ENCODE data around the gene LSS. TPM values are rescaled to one million over a fixed set of nuclear protein-coding genes. Genes with fewer than 3 reads are reported as not detected.

Gene LSS
- total and polyA plus RNA-seq, 4 donors = 9.3 to 85.2 (median 56.1) TPM

DNA sequence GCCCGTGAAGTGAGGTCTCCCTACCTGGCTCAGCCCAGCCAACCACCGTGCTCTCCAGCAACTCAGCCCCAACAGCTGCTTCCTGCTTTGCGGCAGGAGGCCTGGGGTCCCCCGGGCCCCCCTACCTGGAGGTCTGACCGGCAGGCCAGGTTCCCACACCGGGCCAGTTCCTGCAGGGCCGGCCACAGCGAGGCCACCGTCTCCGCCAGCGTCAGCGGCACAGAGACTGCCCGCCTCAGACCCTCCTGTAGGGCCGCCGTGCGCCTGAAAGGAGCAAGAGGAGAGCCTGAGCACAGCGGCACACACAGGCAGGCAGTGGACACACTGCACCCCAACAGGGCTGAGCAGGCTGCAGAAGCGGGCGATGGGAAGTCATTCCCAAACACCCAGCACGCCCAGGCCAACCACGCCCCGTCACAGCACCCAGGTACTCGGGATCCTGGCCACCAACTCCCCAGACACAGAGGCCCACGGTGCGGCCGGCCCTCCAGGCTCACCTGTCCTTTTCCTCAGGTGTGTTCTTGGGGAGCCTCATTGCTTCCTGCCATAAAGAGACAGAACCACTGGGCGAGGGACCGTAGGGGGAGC is 90.1 kb downstream of the LSS start:
- Histone ChIP-seq H3K4me3 (ENCODE audit: low read length in 2 of 2) (no peak overlapping the region), H3K4me1 (ENCODE audit: control insufficient read depth in 1 of 2, insufficient read depth in 2 of 2, low read length in 2 of 2) (no peaks in the 10 kb centered on the region), H3K36me3 (ENCODE audit: control insufficient read depth in 1 of 2, insufficient read depth in 2 of 2, low read length in 1 of 2) (no peaks in the 10 kb centered on the region), H3K27me3 (ENCODE audit: control insufficient read depth in 1 of 2, insufficient read depth in 2 of 2, low read length in 1 of 2) (no peaks in the 10 kb centered on the region), H3K9me3 (ENCODE audit: control insufficient read depth, low read length) (no peaks in the 10 kb centered on the region), H3K27ac (ENCODE audit: low read depth in 1 of 2, low read length in 2 of 2) (no peak overlapping the region)
- ATAC-seq (ENCODE audit: low FRiP score) = no peak
- no peak for DNase-seq
- intact Hi-C loops (cut with DNase I) = no loop called here
- 89 to 92% methylated on average over 28 of the region's 28 CpGs for WGBS, 2 donors

Other genes with a start within 250 kb of the LSS start
- gene COL6A1, start 247.0 kb downstream of the LSS start, total RNA-seq = 100 to 1,000 TPM; 458 to 593 TPM
- gene COL6A1, start 247.0 kb downstream of the LSS start, polyA plus RNA-seq = 1,000 to 10,000 TPM in 1 of 2 donors, 100 to 1,000 TPM in 1; 156 to 1,773 TPM
- gene COL6A2, start 130.7 kb downstream of the LSS start, total RNA-seq = 1,000 to 10,000 TPM; 1,386 to 1,431 TPM
- 1,000 to 10,000 TPM in 1 of 2 donors, 100 to 1,000 TPM in 1; 335 to 3,611 TPM for gene COL6A2, start 130.7 kb downstream of the LSS start, polyA plus RNA-seq
- 1 to 10 TPM; 1.1 to 2.6 TPM for gene FTCD, start 73.2 kb downstream of the LSS start, total RNA-seq
- 1 to 10 TPM in 1 of 2 donors, under 1 TPM in 1; 0.50 to 8.7 TPM for gene FTCD, start 73.2 kb downstream of the LSS start, polyA plus RNA-seq
- 10 to 100 TPM in 1 of 2 donors, 1 to 10 TPM in 1; 5.2 to 12.4 TPM for gene SPATC1L, start 44.3 kb downstream of the LSS start, total RNA-seq
- gene SPATC1L, start 44.3 kb downstream of the LSS start, polyA plus RNA-seq = 10 to 100 TPM in 1 of 2 donors, 1 to 10 TPM in 1; 2.4 to 47.9 TPM
- gene MCM3AP, start 56.8 kb upstream of the LSS start, total RNA-seq = 100 to 1,000 TPM in 1 of 2 donors, 10 to 100 TPM in 1; 73.0 to 111 TPM
- 10 to 100 TPM; 14.7 to 61.1 TPM for gene MCM3AP, start 56.8 kb upstream of the LSS start, polyA plus RNA-seq
- 10 to 100 TPM in 1 of 2 donors, 1 to 10 TPM in 1; 7.7 to 11.3 TPM for gene YBEY, start 57.6 kb upstream of the LSS start, total RNA-seq
- gene YBEY, start 57.6 kb upstream of the LSS start, polyA plus RNA-seq = 10 to 100 TPM; 15.7 to 16.7 TPM
- 1 to 10 TPM in 1 of 2 donors, under 1 TPM in 1; 0.81 to 3.7 TPM for gene C21orf58, start 95.1 kb upstream of the LSS start, total RNA-seq
- gene C21orf58, start 95.1 kb upstream of the LSS start, polyA plus RNA-seq = 1 to 10 TPM in 1 of 2 donors, under 1 TPM in 1; 0.38 to 2.5 TPM
- 10 to 100 TPM; 30.7 to 33.0 TPM for gene PCNT, start 95.4 kb upstream of the LSS start, total RNA-seq
- gene PCNT, start 95.4 kb upstream of the LSS start, polyA plus RNA-seq = 10 to 100 TPM in 1 of 2 donors, 1 to 10 TPM in 1; 6.4 to 21.6 TPM
- 10 to 100 TPM; 33.5 to 61.5 TPM for gene DIP2A, start 230.1 kb upstream of the LSS start, total RNA-seq
- gene DIP2A, start 230.1 kb upstream of the LSS start, polyA plus RNA-seq = 10 to 100 TPM in 1 of 2 donors, 1 to 10 TPM in 1; 5.3 to 22.6 TPM

Data from aorta (tissue), 5 donors.